A549 treated with dexamethasone at 1 μM for 4 hours (cell line): ENCODE results near the gene ABLIM3. TPM values are rescaled to one million over a fixed set of nuclear protein-coding genes. Genes with fewer than 3 reads are reported as not detected.

Experiments
- total RNA-seq: library from RNA; stranded (reverse); fragments of 200-300 nt; extraction: Qiagen RNA extraction; gene quantifications from 5 replicates; pipeline ENCODE4 v1.2.3, GENCODE V29; 2022

The ABLIM3 gene
- 16.8 to 25.1 TPM (median 21.0 TPM) in 5 replicates for total RNA-seq

GRCh38 chr5:149141224-149141956 is at the start of gene ABLIM3:
TSS of gene ABLIM3 (plus strand) at chr5:149141493. CDS start at chr5:149142096, 603 bp downstream.

DNA sequence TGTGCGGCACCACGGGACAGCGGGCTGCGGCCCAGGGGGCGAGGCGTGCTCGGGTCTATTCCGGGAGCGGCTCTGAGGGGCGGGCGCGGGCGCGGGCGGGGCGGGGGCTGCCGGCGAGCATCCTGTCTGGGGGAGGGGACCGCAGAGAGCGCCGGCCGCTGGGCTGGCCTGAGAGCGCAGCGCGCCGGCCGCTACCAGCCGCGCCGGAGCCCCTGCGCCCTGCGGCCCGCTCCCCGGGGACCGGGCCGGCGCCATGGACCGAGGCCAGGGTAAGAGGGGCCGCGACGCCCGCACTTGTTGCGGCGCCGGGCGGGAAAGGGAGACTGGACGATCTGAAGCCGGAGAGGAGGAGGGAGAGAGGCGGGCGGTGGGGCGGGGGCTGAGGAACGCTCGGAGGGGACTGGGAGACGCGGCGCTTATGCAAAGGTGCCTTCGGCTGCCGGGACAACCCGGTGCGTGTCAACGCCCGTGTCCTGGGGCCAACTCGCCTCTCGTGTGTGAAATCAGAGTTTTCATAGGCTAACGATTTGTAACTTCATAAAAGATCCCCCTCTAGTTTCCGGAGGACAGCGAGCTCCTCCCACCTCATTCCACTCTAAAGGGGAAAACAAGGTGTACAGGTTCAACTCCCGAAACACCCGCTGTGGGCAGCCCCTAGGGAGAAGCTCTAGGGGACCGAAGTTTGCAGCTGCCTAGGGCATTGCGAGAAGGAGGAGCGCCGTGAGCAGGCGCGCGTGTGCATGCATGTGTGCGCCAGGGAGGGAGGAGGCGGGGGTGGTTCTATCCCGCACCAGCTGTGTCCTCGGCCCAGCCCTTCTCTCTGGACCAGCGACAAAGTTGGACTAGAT is 130.6 kb downstream of the ABLIM3 start, which contains the start of gene AFAP1L1:
Gene AFAP1L1 (plus strand): TSS at position 144 of the 848 bp plus-strand sequence. CDS start 110 bp downstream, at position 254.

Other genes starting within 250 kb of the ABLIM3 start
- 0.38 to 0.73 TPM (median 0.48 TPM) in 5 replicates for gene SH3TC2, start 78.4 kb upstream of the ABLIM3 start, total RNA-seq
- 10.3 to 15.2 TPM (median 13.4 TPM) in 5 replicates for gene AFAP1L1, start 130.4 kb downstream of the ABLIM3 start, total RNA-seq
- gene GRPEL2, start 204.0 kb downstream of the ABLIM3 start, total RNA-seq: 8.4 to 10.1 TPM (median 8.6 TPM) in 5 replicates
- gene PCYOX1L, start 216.6 kb downstream of the ABLIM3 start, total RNA-seq: 2.2 to 3.2 TPM (median 3.0 TPM) in 5 replicates
- gene IL17B, start 237.8 kb downstream of the ABLIM3 start, total RNA-seq: not detected in 5 replicates